Measurements from ENCODE around the gene VCPKMT. TPM values are rescaled to one million over a fixed set of nuclear protein-coding genes. Genes with fewer than 3 reads are reported as not detected.
A peak's percentile ranks its signal among the peaks of the same experiment; 100 is the strongest.

The VCPKMT gene
- polyA plus RNA-seq, 2 donors: 7.1 to 15.5 TPM

DNA sequence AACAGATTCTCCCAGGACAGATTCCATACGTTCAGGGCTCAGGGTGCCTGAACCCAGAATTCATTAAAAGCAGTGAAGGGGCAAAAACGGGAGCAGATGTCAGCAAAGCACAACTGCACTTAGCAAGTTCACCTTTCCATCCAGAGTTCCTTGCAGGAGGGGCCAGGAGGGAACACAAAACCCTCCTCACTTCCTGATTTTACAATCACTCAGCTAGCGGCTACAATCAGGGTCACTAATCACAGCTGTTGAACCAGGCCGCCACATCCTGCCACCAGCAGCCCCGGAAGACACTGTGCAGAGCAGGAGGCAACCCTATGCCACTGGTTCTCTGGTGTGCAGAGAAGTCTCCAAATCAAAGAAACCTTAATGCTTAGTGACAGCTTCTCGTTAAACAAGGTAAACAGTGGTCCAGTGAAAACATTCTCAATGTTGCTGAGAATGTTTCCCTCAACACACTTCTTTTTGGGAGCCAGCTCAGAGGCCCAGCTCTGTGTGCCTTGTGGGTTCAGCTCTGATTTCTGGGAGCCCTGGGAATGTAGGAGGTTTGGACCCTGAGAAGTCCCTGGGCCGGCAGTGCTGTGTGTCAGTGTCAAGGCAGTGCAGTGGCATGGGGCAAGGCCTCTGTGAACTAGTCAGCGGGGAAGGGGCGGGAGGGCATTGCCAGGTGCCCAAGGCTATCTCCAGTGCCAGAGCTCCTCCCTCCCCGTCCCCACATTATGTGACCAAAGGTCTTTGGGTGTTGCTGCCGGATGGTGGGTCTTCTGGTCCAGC is 54.5 kb downstream of the VCPKMT start:
- H3K27ac ChIP-seq (ENCODE audit: low read depth in 2 of 2, low read length in 1 of 2): peak overlapping the region; percentile 82 to 94
- no peaks in the 10 kb centered on the region for H3K9me3 ChIP-seq (ENCODE audit: control insufficient read depth in 2 of 2, insufficient read depth in 1 of 2, low read depth in 1 of 2, low read length in 1 of 2)
- peaks cover 3 to 18% of the 10 kb centered on the region in 2 donors for H3K4me1 ChIP-seq (ENCODE audit: control insufficient read depth in 2 of 2, insufficient read depth in 2 of 2, low read length in 1 of 2)
- H3K4me3 ChIP-seq (ENCODE audit: low read depth in 1 of 2, low read length in 2 of 2): no peak overlapping the region
- WGBS, 2 donors: 43 to 47% methylated on average over 11 of the region's 11 CpGs
- no peaks in the 10 kb centered on the region for H3K27me3 ChIP-seq (ENCODE audit: control insufficient read depth in 1 of 2, insufficient read depth in 2 of 2, low read length in 2 of 2)
- H3K36me3 ChIP-seq (ENCODE audit: control insufficient read depth in 2 of 2, insufficient read depth in 2 of 2, low read length in 1 of 2): no peaks in the 10 kb centered on the region

GRCh38 chr14:50060871-50061663 is 55.3 kb downstream of the VCPKMT start:
- Histone ChIP-seq H3K4me3 (ENCODE audit: low read depth in 1 of 2, low read length in 2 of 2) (no peak overlapping the region), H3K4me1 (ENCODE audit: control insufficient read depth in 2 of 2, insufficient read depth in 2 of 2, low read length in 1 of 2) (peaks cover 3 to 18% of the 10 kb centered on the region in 2 donors)

DNA sequence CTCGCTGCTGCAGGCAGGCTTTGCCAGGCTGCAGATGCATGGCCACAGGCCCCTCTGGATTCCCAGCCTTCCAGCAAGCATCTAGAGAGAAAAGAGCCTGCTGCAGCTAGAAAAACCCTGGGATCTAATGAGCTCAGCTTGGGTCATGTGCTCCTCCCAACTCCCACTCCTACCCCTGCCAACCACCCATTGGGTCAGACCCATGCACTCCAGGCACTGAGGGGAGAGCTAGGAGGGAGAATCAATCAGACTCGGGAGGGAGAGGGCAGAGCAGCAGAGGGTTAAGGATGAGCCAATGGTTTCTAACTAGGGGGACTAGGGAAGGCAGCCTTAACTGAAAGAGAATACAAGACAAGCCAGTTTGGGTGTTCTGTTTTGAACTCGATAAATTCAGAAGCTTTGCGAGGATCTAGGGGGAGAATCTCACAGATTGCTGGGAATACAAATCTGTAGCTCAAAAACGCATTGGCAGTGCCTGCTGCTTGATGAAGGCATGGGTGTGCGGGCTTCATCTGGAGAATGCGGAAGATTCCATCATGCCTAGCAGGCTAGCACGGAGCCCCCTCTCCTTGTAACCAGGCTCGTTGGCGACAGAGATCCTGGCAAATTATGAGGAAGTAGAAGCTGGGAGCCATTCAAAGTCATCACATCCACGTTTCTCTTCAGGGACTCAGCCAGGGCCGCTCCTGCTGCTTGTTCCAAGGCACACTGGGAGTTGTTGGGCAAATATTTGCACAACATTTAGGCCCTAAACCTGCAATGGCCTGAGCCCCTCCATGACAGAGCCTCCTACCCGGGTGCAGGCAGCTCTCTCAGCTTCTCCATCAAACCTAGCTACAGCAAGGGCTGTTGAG is 56.4 kb downstream of the VCPKMT start:
- Histone ChIP-seq H3K4me3 (ENCODE audit: low read depth in 1 of 2, low read length in 2 of 2) (no peak overlapping the region), H3K4me1 (ENCODE audit: control insufficient read depth in 2 of 2, insufficient read depth in 2 of 2, low read length in 1 of 2) (peaks cover 3 to 18% of the 10 kb centered on the region in 2 donors), H3K9me3 (ENCODE audit: control insufficient read depth in 2 of 2, insufficient read depth in 1 of 2, low read depth in 1 of 2, low read length in 1 of 2) (no peaks in the 10 kb centered on the region), H3K36me3 (ENCODE audit: control insufficient read depth in 2 of 2, insufficient read depth in 2 of 2, low read length in 1 of 2) (no peaks in the 10 kb centered on the region), H3K27me3 (ENCODE audit: control insufficient read depth in 1 of 2, insufficient read depth in 2 of 2, low read length in 2 of 2) (no peaks in the 10 kb centered on the region), H3K27ac (ENCODE audit: low read depth in 2 of 2, low read length in 1 of 2) (peak overlapping the region; percentile 82 to 94)
- WGBS, 2 donors: 81 to 87% methylated on average over 13 of the region's 13 CpGs

More at GRCh38 chr14:50060871-50061663, 55.3 kb downstream of the VCPKMT start:
- no peaks in the 10 kb centered on the region for H3K9me3 ChIP-seq (ENCODE audit: control insufficient read depth in 2 of 2, insufficient read depth in 1 of 2, low read depth in 1 of 2, low read length in 1 of 2)
- H3K36me3 ChIP-seq (ENCODE audit: control insufficient read depth in 2 of 2, insufficient read depth in 2 of 2, low read length in 1 of 2): no peaks in the 10 kb centered on the region
- WGBS, 2 donors: 19 to 27% methylated on average over 12 of the region's 12 CpGs
- peak overlapping the region; percentile 82 to 94 for H3K27ac ChIP-seq (ENCODE audit: low read depth in 2 of 2, low read length in 1 of 2)
- H3K27me3 ChIP-seq (ENCODE audit: control insufficient read depth in 1 of 2, insufficient read depth in 2 of 2, low read length in 2 of 2): no peaks in the 10 kb centered on the region

Other genes with a start within 250 kb of the VCPKMT start
- gene ARF6, start 223.5 kb downstream of the VCPKMT start, polyA plus RNA-seq: 100 to 1,000 TPM in 1 of 2 donors, 10 to 100 TPM in 1; 80.9 to 112 TPM
- gene SOS2, start 115.0 kb upstream of the VCPKMT start, polyA plus RNA-seq: 1 to 10 TPM; 6.4 to 6.8 TPM
- 1 to 10 TPM; 1.9 to 4.6 TPM for gene L2HGDH, start 195.7 kb upstream of the VCPKMT start, polyA plus RNA-seq
- 10 to 100 TPM; 16.0 to 18.9 TPM for gene DMAC2L, start 195.8 kb upstream of the VCPKMT start, polyA plus RNA-seq